Kasumi-1 (cell line): ENCODE data around the gene ZBTB48.

Source experiments
- DNase-seq, 2 experiments: peaks; one replicate each; lab custom pipeline; 2025; lab: John Stamatoyannopoulos, UW

ZBTB48 gene

DNA sequence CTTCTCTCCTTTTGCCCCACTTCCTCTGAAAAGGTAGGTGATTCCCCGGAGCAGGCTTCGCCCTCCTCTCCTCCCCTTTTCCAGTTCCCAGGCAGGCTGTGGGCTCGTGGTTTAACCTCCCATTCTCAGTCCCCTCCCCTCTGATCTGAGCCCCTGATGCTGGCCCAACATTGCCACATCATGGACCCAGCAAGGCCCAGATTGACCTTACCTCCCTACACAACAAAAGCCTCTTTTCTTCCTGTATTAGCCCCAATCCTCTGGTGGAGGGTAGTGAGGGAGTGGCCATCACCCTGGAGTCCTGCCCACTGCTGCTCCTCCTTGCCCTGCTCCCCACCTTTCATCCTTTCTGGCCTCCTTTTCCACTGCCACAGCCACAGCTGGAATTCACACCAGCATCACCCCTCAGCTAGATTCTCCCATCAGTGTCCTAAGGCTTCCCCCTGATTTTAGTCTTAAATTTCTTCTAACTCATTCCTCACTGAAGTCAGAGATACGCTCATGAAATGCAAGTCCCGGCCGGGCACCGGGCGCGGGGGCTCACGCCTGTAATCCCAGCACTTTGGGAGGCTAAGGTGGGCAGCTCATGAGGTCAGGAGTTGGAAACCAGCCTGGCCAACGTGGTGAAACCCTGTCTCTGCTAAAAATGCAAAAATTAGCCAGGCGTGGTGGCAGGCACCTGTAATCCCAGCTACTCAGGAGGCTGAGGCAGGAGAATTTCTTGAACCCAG, 7.0 kb upstream of the ZBTB48 start:
- DNase-seq = no peak

GRCh38 chr1:6574025-6574620, 5.7 kb upstream of the ZBTB48 start:
- no peak for DNase-seq

DNA sequence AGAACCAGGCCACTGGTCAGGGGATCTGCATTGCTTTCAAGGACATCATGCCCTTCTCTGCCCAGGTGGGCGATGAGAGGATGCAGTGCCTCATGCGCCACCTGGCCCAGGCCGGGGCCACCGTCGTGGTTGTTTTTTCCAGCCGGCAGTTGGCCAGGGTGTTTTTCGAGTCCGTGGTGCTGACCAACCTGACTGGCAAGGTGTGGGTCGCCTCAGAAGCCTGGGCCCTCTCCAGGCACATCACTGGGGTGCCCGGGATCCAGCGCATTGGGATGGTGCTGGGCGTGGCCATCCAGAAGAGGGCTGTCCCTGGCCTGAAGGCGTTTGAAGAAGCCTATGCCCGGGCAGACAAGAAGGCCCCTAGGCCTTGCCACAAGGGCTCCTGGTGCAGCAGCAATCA, 5.0 kb upstream of the ZBTB48 start:
- DNase-seq = no peak

DNA sequence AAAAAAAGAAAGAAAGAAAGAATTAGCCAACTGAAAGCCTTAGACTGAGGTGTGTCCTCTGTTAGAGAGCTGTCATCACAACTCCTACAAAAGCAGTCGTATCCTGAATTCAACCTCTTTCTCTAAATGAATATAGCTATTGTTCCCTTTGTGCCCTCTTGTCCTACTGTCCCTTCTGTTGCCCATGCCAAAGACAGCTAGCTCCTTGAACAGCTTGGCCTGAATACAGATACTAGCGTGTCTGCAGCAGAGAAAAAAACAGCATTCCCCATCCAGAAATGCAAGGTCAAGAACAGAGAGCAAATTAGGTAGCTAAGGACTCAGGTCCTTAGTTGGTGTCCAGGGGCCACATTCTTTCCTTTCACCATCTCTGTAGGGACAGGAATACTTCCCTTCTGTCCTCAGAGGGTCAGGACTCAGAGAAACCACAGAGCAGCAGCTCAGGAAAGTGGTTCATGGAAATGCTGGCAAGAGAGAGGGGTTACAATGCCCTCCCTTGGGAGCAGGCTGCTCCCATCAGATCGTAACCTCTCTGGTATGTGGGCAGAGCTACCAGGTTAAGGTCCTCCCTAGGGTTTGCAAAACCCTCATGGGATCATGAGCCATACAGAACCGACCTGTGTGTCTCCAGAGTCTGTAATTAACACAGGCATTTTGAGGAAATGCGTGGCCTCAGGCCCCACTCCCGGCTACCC, 1.8 kb upstream of the ZBTB48 start:
- no peak for DNase-seq

DNA sequence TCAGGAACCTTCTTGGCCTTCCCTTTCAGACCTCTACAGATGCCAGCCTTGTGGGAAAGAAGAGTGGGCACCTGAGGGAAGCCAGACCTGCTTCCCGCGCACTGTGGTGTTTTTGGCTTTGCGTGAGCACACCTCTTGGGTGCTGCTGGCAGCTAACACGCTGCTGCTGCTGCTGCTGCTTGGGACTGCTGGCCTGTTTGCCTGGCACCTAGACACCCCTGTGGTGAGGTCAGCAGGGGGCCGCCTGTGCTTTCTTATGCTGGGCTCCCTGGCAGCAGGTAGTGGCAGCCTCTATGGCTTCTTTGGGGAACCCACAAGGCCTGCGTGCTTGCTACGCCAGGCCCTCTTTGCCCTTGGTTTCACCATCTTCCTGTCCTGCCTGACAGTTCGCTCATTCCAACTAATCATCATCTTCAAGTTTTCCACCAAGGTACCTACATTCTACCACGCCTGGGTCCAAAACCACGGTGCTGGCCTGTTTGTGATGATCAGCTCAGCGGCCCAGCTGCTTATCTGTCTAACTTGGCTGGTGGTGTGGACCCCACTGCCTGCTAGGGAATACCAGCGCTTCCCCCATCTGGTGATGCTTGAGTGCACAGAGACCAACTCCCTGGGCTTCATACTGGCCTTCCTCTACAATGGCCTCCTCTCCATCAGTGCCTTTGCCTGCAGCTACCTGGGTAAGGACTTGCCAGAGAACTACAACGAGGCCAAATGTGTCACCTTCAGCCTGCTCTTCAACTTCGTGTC, 995 bp upstream of the ZBTB48 start:
- no peak for DNase-seq

DNA sequence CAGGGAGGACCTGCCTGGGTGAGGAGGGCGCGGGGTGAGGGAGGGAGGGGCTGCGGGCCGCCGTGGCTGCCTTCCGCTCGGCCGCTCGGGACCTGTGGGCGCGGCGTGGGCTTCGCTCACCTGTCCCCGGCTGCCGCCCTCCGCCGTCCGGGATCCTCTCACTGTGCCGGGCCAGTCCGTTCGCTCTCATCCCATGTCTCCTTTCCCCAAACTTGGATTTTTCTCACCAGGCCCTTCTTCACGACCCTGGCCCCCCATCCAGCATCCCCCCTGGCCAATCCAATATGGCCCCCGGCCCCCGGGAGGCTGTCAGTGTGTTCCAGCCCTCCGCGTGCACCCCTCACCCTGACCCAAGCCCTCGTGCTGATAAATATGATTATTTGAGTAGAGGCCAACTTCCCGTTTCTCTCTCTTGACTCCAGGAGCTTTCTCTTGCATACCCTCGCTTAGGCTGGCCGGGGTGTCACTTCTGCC, 362 bp downstream of the ZBTB48 start:
- peak; percentile 31 to 50 for DNase-seq

- DNase-seq = peak; percentile 44 to 56
Measured at GRCh38 chr1:6580593-6581409, 1.0 kb downstream of the ZBTB48 start.

DNA sequence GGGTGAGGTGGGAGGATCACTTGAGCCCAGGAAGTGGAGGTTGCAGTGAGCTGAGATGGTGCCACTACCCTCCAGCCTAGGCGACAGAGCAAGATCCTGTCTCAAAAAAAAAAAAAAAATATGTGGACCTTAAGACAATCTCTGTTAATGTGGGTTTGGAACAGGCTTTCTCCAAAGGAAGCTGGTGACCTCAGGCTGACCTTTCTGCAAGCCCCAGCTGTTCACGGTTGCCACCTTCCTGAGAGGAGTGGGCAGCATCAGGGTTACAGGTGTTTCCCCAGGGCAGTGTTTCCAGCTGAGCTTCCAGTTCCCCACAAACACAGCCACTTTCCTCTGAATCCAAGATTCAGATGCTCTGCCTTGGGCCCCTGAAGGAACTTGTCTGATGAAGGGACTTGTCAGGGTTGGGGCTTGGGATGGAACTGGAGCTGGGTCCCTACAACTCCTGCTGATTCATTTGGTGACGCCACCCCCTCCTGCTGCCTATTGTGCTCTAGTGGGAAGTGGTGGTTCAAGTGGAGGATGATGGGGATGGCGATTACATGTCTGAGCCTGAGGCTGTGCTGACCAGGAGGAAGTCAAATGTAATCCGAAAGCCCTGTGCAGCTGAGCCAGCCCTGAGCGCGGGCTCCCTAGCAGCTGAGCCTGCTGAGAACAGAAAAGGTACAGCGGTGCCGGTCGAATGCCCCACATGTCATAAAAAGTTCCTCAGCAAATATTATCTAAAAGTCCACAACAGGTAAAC, 1.9 kb downstream of the ZBTB48 start:
- peak in 1 of 2 experiments; percentile 31 for DNase-seq

- DNase-seq = no peak
Measured at GRCh38 chr1:6582370-6582769, 2.6 kb downstream of the ZBTB48 start.

DNA sequence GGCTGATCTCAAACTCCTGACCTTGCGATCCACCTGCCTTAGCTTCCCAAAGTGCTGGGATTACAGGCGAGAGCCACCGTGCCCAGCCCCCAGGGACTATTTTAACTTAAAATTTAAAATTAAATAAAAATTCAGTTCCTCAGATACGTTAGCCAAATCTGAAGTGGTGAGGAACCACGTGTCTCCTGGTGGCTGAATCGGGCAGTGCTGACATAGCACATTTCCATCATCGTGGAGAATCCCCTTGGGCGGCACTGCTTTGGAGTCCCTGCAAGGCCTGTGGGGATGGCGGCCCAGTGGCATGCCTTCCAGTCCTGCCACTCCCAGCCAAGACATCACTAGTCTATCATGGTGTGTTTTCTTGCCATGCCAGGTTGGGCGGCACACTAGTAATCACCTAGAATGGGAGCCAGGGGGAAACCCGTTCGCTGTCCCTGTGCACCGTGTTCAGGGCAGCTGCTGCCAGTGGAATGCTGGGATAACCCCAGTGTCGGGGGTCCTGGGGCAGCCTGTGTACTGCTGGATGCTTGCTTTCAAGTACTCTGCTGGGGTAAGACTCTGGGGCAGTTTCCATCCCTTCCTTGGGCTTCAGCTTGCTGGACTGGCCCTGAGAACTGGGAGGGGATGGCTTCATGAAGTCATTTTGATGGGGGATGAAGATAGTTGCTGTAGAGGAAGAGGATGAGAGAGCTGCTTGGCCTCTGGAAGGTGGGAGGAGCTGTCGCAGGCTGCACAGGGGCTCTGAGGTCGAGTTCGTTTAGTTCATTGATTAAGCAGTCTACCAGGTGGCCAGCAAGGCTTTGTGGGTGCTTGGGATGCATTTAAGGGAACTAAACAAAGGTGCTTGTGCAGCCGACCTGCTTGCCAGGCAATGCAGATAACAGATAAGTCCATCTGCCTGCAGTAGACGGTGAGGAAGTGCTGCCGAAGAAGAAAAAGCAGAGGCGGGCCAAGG, 4.6 kb downstream of the ZBTB48 start:
- DNase-seq = no peak

- DNase-seq = no peak
Measured at GRCh38 chr1:6585081-6585722, 5.4 kb downstream of the ZBTB48 start.

- DNase-seq = no peak
Measured at GRCh38 chr1:6585841-6586240, 6.0 kb downstream of the ZBTB48 start.

DNA sequence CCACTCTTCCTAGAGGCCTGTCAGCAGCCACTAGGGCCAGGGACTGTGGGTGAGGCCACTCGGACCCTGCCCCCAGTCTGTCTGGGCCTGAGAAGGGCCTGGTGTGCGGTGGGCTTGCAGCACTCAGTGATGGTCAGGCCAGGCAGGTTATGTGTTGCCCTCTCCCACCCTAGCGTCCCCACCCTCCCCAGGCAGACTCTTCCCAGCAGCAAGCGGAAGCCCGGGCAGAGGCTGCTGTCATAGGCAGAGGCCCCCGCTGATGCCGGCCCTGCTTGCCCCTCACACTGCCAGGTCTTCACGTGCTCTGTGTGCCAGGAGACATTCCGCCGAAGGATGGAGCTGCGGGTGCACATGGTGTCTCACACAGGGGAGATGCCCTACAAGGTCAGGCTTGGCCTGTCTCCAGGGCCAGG, 6.6 kb downstream of the ZBTB48 start:
- no peak for DNase-seq

DNA sequence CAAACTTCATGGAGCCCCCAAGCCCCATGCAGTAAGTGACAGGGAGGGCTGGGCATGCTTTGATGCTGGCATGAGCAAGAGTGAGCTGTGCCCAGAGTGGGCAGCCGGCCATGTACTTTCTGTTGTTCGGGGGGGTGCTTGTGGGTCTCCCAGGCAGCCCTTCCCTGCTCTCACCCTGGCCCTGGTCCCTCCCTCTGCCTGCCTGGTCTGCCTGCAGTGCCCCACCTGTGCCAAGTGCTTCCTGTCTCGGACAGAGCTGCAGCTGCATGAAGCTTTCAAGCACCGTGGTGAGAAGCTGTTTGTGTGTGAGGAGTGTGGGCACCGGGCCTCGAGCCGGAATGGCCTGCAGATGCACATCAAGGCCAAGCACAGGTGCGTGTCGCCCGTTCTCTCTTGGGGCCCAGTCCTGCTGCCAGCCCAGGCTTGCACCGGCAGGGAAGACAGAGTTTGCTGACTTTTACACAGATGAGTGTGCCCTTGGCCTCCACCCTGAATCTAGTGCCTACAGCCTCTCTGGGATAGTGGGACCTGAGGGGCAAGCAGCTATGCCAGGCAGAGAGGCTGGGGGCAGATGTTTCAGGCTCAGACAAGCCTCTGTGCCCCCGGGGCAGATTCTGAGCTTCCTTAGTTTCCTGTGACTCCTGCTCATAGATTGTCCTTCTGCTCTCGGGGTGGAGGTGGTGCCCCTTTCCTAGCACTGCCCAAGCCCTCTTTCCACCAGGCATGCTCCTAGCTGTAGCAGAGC, 7.6 kb downstream of the ZBTB48 start:
- DNase-seq = no peak

GRCh38 chr1:6588128-6588892, 8.5 kb downstream of the ZBTB48 start:
- DNase-seq = no peak

DNA sequence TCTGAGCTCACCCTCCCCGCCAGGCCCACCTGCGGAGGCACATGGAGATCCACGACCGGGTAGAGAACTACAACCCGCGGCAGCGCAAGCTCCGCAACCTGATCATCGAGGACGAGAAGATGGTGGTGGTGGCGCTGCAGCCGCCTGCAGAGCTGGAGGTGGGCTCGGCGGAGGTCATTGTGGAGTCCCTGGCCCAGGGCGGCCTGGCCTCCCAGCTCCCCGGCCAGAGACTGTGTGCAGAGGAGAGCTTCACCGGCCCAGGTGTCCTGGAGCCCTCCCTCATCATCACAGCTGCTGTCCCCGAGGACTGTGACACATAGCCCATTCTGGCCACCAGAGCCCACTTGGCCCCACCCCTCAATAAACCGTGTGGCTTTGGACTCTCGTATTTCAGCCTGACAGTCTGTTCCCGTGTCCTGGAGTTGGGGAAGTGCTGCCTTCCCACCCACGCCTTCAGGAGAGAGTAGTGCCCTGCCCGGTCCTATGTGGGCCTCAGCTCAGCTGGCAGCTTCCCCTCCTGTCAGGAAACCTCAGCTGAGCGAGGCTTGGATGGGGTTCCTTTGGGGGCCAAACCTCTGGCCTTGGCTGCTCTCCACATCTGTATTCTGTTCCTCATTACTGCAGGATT, 9.2 kb downstream of the ZBTB48 start:
- DNase-seq = peak; percentile 74 to 84

GRCh38 chr1:6590046-6590445, 10.3 kb downstream of the ZBTB48 start:
- no peak for DNase-seq
